BLaER1 treated with 17β-estradiol and CSF1 and Interleukin-3, amounts not matched to agents 10 nM and 100 nM (cell line): ENCODE measurements around the gene MYH16.
"Not testable (repeated sequence)": the region's sequence is repeated elsewhere in the genome, so short reads cannot be mapped to it uniquely, and the experiment has no call there.

Source experiments
- H3K27ac ChIP-seq, 11 experiments: shearing (Covaris generic); formaldehyde crosslinking; 2 replicates each; pipeline ENCODE4 v1.8.1; 2022
- H3K27me3 ChIP-seq, 11 experiments: shearing (Covaris generic); formaldehyde crosslinking; 2 replicates each; pipeline ENCODE4 v1.8.1; 2022
- H3K36me3 ChIP-seq, 11 experiments: shearing (Covaris generic); formaldehyde crosslinking; 2 replicates each; pipeline ENCODE4 v1.8.1; 2022
- H3K4me1 ChIP-seq, 10 experiments: shearing (Covaris generic); formaldehyde crosslinking; 2 replicates each; pipeline ENCODE4 v1.8.1; 2022
- H3K4me2 ChIP-seq, 11 experiments: shearing (Covaris generic); formaldehyde crosslinking; 2 replicates each; pipeline ENCODE4 v1.8.1; 2022
- H3K4me3 ChIP-seq, 10 experiments: shearing (Covaris generic); formaldehyde crosslinking; 2 replicates each; pipeline ENCODE4 v1.8.1; 2022
- H3K9ac ChIP-seq, 11 experiments: shearing (Covaris generic); formaldehyde crosslinking; 2 replicates each; pipeline ENCODE4 v1.8.1; 2022
- H3K9me3 ChIP-seq, 11 experiments: shearing (Covaris generic); formaldehyde crosslinking; replicated peaks in 1 of 11; 2 replicates each; pipeline ENCODE4 v1.8.1; 2022
- H4K20me1 ChIP-seq, 11 experiments: shearing (Covaris generic); formaldehyde crosslinking; 2 replicates each; pipeline ENCODE4 v1.8.1; 2022
- Cebpa-rat ChIP-seq, 11 experiments: shearing (Covaris generic); IDR thresholded peaks; 2 replicates each; pipeline ENCODE4 v1.8.1; 2022

The MYH16 gene

GRCh38 chr7:99344061-99344647, 71.5 kb downstream of the MYH16 start:
- H3K4me3 ChIP-seq: no peak overlapping the region
- no peak overlapping the region for H3K27ac ChIP-seq
- no peaks in the 10 kb centered on the region for H3K9me3 ChIP-seq
- H3K9ac ChIP-seq: no peak overlapping the region
- TF ChIP-seq Cebpa-rat (IDR thresholded peaks at IDR 0.05): no peak
- H3K36me3 ChIP-seq: peaks cover 99 to 100% (median 100%) of the 10 kb centered on the region in 11 experiments
- no peaks in the 10 kb centered on the region for H3K27me3 ChIP-seq
- H4K20me1 ChIP-seq: peaks cover 3 to 96% (median 27%) of the 10 kb centered on the region in 11 experiments; a peak in 18 of 22 replicates
- H3K4me1 ChIP-seq: no peaks in the 10 kb centered on the region
- H3K4me2 ChIP-seq: no peak overlapping the region

- not testable (repeated sequence) for H3K4me3 ChIP-seq, H3K27me3 ChIP-seq, H3K9me3 ChIP-seq, H3K9ac ChIP-seq, H3K27ac ChIP-seq, H3K4me1 ChIP-seq, H3K4me2 ChIP-seq
- Histone ChIP-seq H4K20me1 (peaks cover 0 to 81% (median 16%) of the 10 kb centered on the region in 11 experiments; a peak in 14 of 22 replicates), H3K36me3 (peaks cover 97 to 100% (median 100%) of the 10 kb centered on the region in 11 experiments)
Measured at GRCh38 chr7:99350641-99351040, 78.0 kb downstream of the MYH16 start.

- H3K4me1 ChIP-seq: no peaks in the 10 kb centered on the region
- H3K4me3 ChIP-seq: no peak overlapping the region
- no peak overlapping the region for H3K27ac ChIP-seq
- peaks cover 0 to 81% (median 12%) of the 10 kb centered on the region in 11 experiments; a peak in 14 of 22 replicates for H4K20me1 ChIP-seq
- no peak overlapping the region for H3K4me2 ChIP-seq
- no peak for TF ChIP-seq Cebpa-rat (IDR thresholded peaks at IDR 0.05)
- no peak overlapping the region for H3K9ac ChIP-seq
- H3K36me3 ChIP-seq: peaks cover 93 to 100% (median 100%) of the 10 kb centered on the region in 11 experiments
- no peaks in the 10 kb centered on the region for H3K27me3 ChIP-seq
- no peaks in the 10 kb centered on the region for H3K9me3 ChIP-seq
Measured at GRCh38 chr7:99352247-99352646, 79.6 kb downstream of the MYH16 start.

GRCh38 chr7:99355098-99355497, 82.5 kb downstream of the MYH16 start:
- H3K9ac ChIP-seq: no peak overlapping the region
- no peaks in the 10 kb centered on the region for H3K27me3 ChIP-seq
- TF ChIP-seq Cebpa-rat (IDR thresholded peaks at IDR 0.05): no peak
- no peak overlapping the region for H3K4me3 ChIP-seq
- no peaks in the 10 kb centered on the region for H3K9me3 ChIP-seq
- no peak overlapping the region for H3K27ac ChIP-seq
- peaks cover 93 to 100% (median 99%) of the 10 kb centered on the region in 11 experiments for H3K36me3 ChIP-seq
- H3K4me2 ChIP-seq: no peak overlapping the region
- H4K20me1 ChIP-seq: peaks cover 0 to 80% (median 6%) of the 10 kb centered on the region in 11 experiments; a peak in 12 of 22 replicates
- H3K4me1 ChIP-seq: no peaks in the 10 kb centered on the region

- H3K9ac ChIP-seq: no peak overlapping the region
- no peaks in the 10 kb centered on the region for H3K27me3 ChIP-seq
- H3K9me3 ChIP-seq: no peaks in the 10 kb centered on the region
- peaks cover 0 to 6% (median 0%) of the 10 kb centered on the region in 10 experiments; a peak in 1 of 20 replicates for H3K4me1 ChIP-seq
- H3K4me3 ChIP-seq: no peak overlapping the region
- peaks cover 93 to 100% (median 99%) of the 10 kb centered on the region in 11 experiments for H3K36me3 ChIP-seq
- H3K4me2 ChIP-seq: no peak overlapping the region
- peaks cover 0 to 80% (median 13%) of the 10 kb centered on the region in 11 experiments; a peak in 15 of 22 replicates for H4K20me1 ChIP-seq
- H3K27ac ChIP-seq: no peak overlapping the region
- no peak for TF ChIP-seq Cebpa-rat (IDR thresholded peaks at IDR 0.05)
Measured at GRCh38 chr7:99357701-99358490, 85.3 kb downstream of the MYH16 start.

GRCh38 chr7:99358521-99358920, 85.9 kb downstream of the MYH16 start:
- H3K4me2 ChIP-seq, H3K27me3 ChIP-seq, H3K9ac ChIP-seq, H3K4me1 ChIP-seq, H3K9me3 ChIP-seq, H3K27ac ChIP-seq, H3K4me3 ChIP-seq: not testable (repeated sequence)
- Histone ChIP-seq H3K36me3 (peaks cover 93 to 100% (median 99%) of the 10 kb centered on the region in 11 experiments), H4K20me1 (peaks cover 0 to 85% (median 13%) of the 10 kb centered on the region in 11 experiments; a peak in 15 of 22 replicates)

GRCh38 chr7:99359465-99360154, 87.0 kb downstream of the MYH16 start:
- Histone ChIP-seq H3K4me2 (no peak overlapping the region), H3K9me3 (no peaks in the 10 kb centered on the region), H3K27ac (no peak overlapping the region), H3K36me3 (peaks cover 93 to 100% (median 99%) of the 10 kb centered on the region in 11 experiments), H3K9ac (no peak overlapping the region), H3K27me3 (no peaks in the 10 kb centered on the region), H3K4me3 (no peak overlapping the region), H4K20me1 (peaks cover 0 to 86% (median 15%) of the 10 kb centered on the region in 11 experiments; a peak in 16 of 22 replicates), H3K4me1 (peaks cover 0 to 6% (median 0%) of the 10 kb centered on the region in 10 experiments; a peak in 1 of 20 replicates)
- TF ChIP-seq Cebpa-rat (IDR thresholded peaks at IDR 0.05): no peak
